GM21515 (cell line): Measurements from ENCODE around the gene CARD18.
"Not testable (repeated sequence)": the region's sequence is repeated elsewhere in the genome, so short reads cannot be mapped to it uniquely, and the experiment has no call there.

Experiments
- ATAC-seq: cut with Tn5 transposase; IDR thresholded peaks from one replicate; pipeline ENCODE4 v1.9.1; 2021; ENCODE audit not compliant: unreplicated experiment

CARD18 gene

DNA sequence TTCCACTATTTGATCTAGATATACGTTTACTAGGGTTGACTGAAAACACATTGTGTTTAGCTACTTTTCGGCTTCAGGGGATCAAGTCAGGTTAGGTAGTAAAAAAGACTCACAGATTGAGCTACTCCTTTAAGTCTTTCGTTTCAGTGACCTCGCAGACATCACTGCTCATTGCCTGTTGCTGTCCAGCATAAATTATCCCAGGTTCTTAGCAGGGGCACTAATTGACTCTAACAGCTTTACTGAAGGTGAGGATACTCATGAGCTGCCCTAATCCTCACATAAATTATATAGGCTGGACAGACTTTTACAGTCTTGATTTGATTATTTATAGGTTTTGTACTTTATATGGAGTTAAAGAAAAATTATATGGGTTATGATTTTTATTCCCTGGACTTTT lies 3.7 kb downstream of the CARD18 start:
- ATAC-seq = no peak

GRCh38 chr11:105132716-105133511 lies 6.7 kb downstream of the CARD18 start:
- no peak for ATAC-seq

- no peak for ATAC-seq
Measured at GRCh38 chr11:105130189-105130813, 9.3 kb downstream of the CARD18 start.

DNA sequence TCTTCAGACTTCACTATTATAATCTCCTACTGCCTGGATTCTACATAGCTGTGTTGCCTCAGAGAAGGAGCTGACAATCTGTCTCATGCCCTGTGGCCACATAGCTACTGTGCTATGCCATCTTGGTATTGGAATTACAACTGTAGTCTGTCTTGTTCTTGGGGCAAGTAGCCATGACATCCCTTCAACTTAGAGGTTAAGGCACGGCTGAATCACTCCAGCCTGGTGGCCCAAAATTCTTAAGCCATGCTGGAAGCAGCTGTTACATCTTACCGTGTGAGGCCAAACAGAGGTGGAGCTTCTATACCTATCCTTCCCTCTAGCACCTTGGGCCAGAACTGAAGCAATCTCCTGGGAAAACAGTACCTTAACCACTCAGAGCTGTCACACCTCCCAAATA lies 14.8 kb downstream of the CARD18 start:
- no peak for ATAC-seq

- ATAC-seq = no peak
Measured at GRCh38 chr11:105111145-105111944, 28.2 kb downstream of the CARD18 start.

DNA sequence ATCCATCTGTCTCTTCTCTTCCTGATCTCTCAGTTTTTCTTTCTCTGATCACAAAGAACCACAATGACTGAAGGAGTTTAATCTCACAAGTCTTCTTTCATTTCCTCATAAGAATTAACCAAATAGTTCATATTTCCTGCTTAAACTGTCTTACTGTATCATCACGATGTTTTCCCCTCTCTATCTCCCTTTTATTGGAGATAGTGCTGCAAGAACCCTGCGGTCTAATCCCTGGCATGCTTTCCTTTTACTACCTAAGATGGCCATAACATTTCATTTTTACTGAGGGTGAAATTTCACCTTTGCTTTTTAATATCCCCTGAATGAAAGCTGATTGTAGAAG lies 28.9 kb downstream of the CARD18 start:
- no peak for ATAC-seq

DNA sequence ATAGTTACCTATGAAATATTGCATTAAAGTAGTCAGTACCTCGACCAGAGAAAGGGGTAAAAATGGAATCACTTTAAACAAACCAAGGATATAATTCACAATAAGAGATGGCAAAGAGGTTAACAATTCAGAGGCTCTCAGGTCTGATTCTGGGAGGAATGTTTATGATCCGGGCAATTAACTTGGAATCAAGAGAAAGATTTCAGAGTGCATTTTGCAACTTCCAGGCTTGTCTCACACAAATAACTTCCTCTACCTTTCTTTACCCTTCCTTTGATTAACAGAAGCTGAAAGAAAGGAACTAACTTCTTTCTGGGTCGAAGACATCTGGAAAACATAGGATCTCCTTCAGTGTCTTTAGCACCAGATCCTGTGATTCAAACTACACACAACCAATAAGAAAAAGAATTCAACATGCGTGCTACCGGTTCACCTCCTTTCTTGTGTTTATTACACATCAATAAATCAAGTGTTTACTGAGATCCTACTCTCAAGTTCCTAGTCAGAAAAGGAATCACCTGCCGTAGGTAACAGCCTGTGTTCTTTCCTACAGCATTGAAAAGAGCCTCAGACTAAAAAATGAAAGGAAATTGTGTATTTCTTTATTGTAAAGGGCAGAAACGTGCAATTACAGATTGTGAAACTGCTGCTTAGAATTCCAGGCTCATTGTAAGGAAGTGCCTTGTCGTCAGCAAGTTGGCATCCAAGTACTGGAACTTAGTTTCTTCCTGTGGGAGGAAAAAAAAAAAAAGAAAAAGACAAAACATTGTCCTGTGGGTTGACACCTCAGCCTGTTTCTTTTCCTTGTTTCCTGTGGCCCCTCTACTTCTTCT lies 29.5 kb downstream of the CARD18 start:
- ATAC-seq = no peak

- ATAC-seq = no peak
Measured at GRCh38 chr11:105109321-105109720, 30.2 kb downstream of the CARD18 start.

- ATAC-seq = no peak
Measured at GRCh38 chr11:105108247-105108646, 31.3 kb downstream of the CARD18 start.

DNA sequence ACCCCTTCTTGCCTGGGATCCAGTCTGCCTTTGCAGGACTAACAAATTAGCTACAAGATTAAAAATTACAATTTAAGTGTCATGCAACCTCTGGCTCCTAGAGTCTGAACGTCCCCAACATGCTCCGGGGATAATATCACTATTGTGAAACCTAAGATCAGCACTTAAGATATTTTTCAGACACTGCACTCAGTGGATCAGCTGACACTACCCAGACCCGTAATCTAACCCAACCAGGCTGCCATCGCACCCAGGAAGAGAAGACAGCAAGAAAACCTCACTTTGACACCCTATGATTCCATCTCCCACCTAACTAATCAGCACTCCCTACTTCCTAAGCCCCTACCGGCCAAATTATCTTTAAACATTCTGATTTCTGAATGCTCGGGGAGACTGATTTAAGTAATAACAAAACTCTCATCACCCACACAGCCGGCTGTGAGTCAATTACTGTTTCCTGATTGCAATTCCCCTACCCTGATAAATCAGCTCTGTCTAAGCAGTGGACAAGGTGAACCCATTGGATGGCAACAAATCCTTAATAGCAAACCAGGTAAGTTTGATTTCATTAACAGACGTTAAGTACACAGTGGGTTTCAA lies 32.2 kb downstream of the CARD18 start:
- ATAC-seq = not testable (repeated sequence)

- ATAC-seq = no peak
Measured at GRCh38 chr11:105106140-105106539, 33.4 kb downstream of the CARD18 start.

- no peak for ATAC-seq
Measured at GRCh38 chr11:105104292-105104691, 35.3 kb downstream of the CARD18 start.

DNA sequence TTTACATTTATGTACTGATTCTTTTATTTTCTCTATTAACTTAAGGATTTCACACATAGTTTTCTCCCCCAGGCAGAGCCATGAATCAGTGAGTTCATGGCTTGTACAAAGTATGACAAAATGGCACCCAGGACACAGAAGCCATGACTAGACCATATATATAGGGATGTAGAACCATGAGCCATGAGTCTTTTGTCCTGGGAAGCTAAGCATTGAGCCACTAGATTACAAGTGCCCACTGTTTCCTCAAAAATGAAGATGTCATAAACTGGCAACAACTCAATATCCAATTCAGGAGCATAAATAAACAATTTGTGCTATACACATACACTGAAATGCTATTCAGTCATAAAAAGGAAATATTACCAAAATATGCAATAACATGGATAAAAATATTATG lies 36.2 kb downstream of the CARD18 start:
- ATAC-seq = no peak

DNA sequence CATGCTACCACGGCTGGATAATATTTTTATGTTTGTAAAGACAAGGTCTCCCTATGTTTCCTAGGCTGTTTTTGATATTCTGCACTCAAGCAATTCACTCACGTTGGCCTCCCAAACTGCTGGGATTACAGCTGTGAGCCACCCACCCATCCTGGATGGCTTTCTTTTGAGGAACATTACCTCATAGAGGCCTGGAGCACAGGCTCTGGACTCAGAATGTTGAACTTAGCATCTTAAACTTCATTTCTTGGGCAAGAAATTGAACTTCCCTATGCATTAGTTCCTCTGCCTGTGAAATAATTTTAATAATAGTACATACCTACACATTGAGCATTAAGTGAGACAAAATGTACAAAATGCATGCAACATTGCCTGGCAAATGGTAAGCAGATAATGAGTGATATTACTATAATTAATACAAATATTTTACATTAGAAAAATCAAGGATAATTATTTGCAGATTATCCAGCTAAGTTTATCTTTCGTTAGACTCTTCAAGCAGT lies 37.4 kb downstream of the CARD18 start:
- ATAC-seq = not testable (repeated sequence)

DNA sequence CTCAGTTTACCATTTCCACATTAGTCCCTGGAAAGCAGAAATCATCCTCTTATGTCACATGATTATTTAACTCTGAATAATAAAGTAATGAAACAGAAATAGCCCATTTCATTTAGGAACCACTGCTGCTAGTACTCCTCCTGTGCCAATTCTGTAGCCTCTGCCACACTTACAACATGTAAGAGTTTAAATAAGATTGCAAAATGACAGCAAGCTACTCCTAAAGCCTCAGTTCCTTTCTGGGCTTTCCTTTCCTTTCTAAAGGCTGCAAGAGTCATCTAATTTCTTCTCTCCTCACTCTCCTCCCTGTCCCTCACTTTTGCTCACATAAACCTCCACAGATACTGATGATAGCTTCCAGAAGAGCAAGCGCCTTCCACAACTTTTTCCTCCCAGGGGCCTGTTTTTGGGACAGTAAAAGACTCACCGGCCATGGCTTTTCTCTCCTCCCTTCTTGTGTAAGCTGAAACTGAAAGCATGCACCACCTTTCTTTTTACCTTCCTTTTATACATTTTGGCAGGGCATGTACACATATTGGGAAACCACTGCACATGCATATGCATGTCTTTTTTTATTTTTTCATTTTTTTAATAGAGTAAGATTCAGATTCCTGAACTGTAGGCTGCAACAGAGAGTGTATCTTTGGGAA lies 38.5 kb downstream of the CARD18 start:
- ATAC-seq = no peak

GRCh38 chr11:105100206-105100605 lies 39.4 kb downstream of the CARD18 start:
- no peak for ATAC-seq

GRCh38 chr11:105099594-105099993 lies 40.0 kb downstream of the CARD18 start:
- not testable (repeated sequence) for ATAC-seq

- ATAC-seq = no peak
Measured at GRCh38 chr11:105092256-105093239, 47.0 kb downstream of the CARD18 start.
